ENCODE results near the gene DHRSX. TPM values are rescaled to one million over a fixed set of nuclear protein-coding genes. Genes with fewer than 3 reads are reported as not detected.

Gene DHRSX
- total and polyA plus RNA-seq, 9 of the 15 experiments (the other 6 are each of a cell fraction or from before 2014, with no cell fraction given), result 0.59 to 11.0 (median 6.2) TPM

- CTCF ChIA-PET (ENCODE audit: low intra/inter-chr PET ratio), result no interaction called here
- no TSS peak for BruUV-seq (replicated peaks)
- no peaks in the 10 kb centered on the region for H3K9me1 ChIP-seq (ENCODE audit: control insufficient read depth, insufficient read depth, low read length)
- H3K9ac ChIP-seq (ENCODE audit: insufficient read depth in 1 of 2, low read depth in 2 of 2, low read length in 2 of 2), result no peak overlapping the region
- H3K4me3 ChIP-seq, result no peak overlapping the region
- H3K4me1 ChIP-seq (replicated peaks in 1 of 2; ENCODE audit: control insufficient read depth in 2 of 2, insufficient read depth in 2 of 2, low read length in 2 of 2), result peaks cover 5 to 8% of the 10 kb centered on the region in 2 experiments; a peak in 2 of 5 replicates
- FAIRE-seq (no peak), ATAC-seq (no peak), DNase-seq (ENCODE audit: extremely low read depth in 1 of 4, low spot score in 3 of 4) (no peak)
- H3K36me3 ChIP-seq (ENCODE audit: control insufficient read depth, insufficient read depth, low read length), result no peaks in the 10 kb centered on the region
- 5% methylated on average over 3 of the region's 3 CpGs for WGBS (ENCODE audit: insufficient coverage, low coverage, missing lambda C conversion rate)
- no peak overlapping the region for H3K27ac ChIP-seq (ENCODE audit: extremely low read depth, low read depth, low read length)
- no peaks in the 10 kb centered on the region for H3K27me3 ChIP-seq (ENCODE audit: control insufficient read depth in 2 of 2, insufficient read depth in 2 of 2, low read length in 2 of 2)
- intact Hi-C loops (cut with micrococcal nuclease), result no loop called here
- POLR2A ChIA-PET, result no interaction called here
- no peak overlapping the region for H2AFZ ChIP-seq (ENCODE audit: low read depth, low read length)
- H3K9me3 ChIP-seq (replicated peaks; ENCODE audit: control insufficient read depth, insufficient read depth, low read depth, low read length), result no peaks in the 10 kb centered on the region
- H4K20me1 ChIP-seq (replicated peaks; ENCODE audit: control insufficient read depth, insufficient read depth, low read length), result no peaks in the 10 kb centered on the region
- H3K79me2 ChIP-seq (ENCODE audit: control insufficient read depth, insufficient read depth, low read length), result no peaks in the 10 kb centered on the region
- H3K4me2 ChIP-seq (ENCODE audit: insufficient read depth, low read length), result no peak overlapping the region
- in situ Hi-C loops (cut with MboI), result no loop called here
- no peak for TF ChIP-seq GATA2 (CRISPR knock-in tag; IDR thresholded peaks at IDR 0.05)
- no peak for TF ChIP-seq BRD4 (IDR thresholded peaks at IDR 0.05)
- no peak for TF ChIP-seq CBFB (CRISPR knock-in tag; IDR thresholded peaks at IDR 0.05)
- no peak for TF ChIP-seq DMBX1 (CRISPR knock-in tag; IDR thresholded peaks at IDR 0.05; ENCODE audit: borderline replicate concordance)
- TF ChIP-seq UBTF (IDR thresholded peaks at IDR 0.05; ENCODE audit: borderline replicate concordance in 1 of 2, low read depth in 2 of 2, low read length in 2 of 2), result no peak
- TF ChIP-seq MAFG (tag; conservative IDR thresholded peaks at IDR 0.05), result no peak
- no peak for TF ChIP-seq CREB3L1 (IDR thresholded peaks at IDR 0.05; ENCODE audit: borderline replicate concordance, low read depth)
- no peak for TF ChIP-seq JUND (IDR thresholded peaks at IDR 0.05; ENCODE audit: borderline replicate concordance, low read depth, low read length)
- no peak for TF ChIP-seq JUND (tag; IDR thresholded peaks at IDR 0.05; ENCODE audit: borderline replicate concordance, low read depth, low read length)
- TF ChIP-seq ZNF431 (CRISPR knock-in tag; IDR thresholded peaks at IDR 0.05), result no peak
- TF ChIP-seq CREM (IDR thresholded peaks at IDR 0.05; ENCODE audit: low read depth), result no peak
- TF ChIP-seq ELF1 (tag; IDR thresholded peaks at IDR 0.05), result no peak
- TF ChIP-seq NR0B1 (IDR thresholded peaks at IDR 0.05; ENCODE audit: partially characterized antibody), result no peak
- no peak for TF ChIP-seq ZNF699 (CRISPR knock-in tag; IDR thresholded peaks at IDR 0.05; ENCODE audit: insufficient replicate concordance)
- TF ChIP-seq RBM34 (IDR thresholded peaks at IDR 0.05; ENCODE audit: borderline replicate concordance, insufficient read depth, low read length), result no peak
- no peak for TF ChIP-seq PML (IDR thresholded peaks at IDR 0.05; ENCODE audit: low read length)
Observed at GRCh38 chrX:2193273-2193592, 307.5 kb downstream of the DHRSX start.
